Esophagus muscularis mucosa (tissue), 4 donors: ENCODE results near the gene GTSE1.

Source experiments
- EP300 ChIP-seq: sonication (generic); formaldehyde crosslinking; IDR thresholded peaks from one replicate; pipeline ENCODE4 v1.6.1; 2017; ENCODE audit warnings: antibody characterized with exemption
- POLR2A ChIP-seq: fragments of 450-650 bp; IDR thresholded peaks from one replicate; pipeline ENCODE4 v1.6.1; 2017; ENCODE audit warnings: antibody characterized with exemption, moderate library complexity, mild to moderate bottlenecking, low read depth
- POLR2AphosphoS5 ChIP-seq, 2 donors: sonication (generic); formaldehyde crosslinking; IDR thresholded peaks; one replicate each; pipeline ENCODE4 v1.6.1; 2017; ENCODE audit warnings: antibody characterized with exemption in 2 of 2
- TF ChIP-seq, protein P1 (sequence below), 3 experiments: fragments of 200-600 bp in 2 of 3; fragments of 450-650 bp in 1 of 3; sonication (generic) in 2 of 3; IDR thresholded peaks; one replicate each; pipeline ENCODE4 v1.5.1; 2017 to 2019; ENCODE audit warnings: antibody characterized with exemption in 3 of 3, mild to moderate bottlenecking in 2 of 3, moderate library complexity in 1 of 3

DNA sequence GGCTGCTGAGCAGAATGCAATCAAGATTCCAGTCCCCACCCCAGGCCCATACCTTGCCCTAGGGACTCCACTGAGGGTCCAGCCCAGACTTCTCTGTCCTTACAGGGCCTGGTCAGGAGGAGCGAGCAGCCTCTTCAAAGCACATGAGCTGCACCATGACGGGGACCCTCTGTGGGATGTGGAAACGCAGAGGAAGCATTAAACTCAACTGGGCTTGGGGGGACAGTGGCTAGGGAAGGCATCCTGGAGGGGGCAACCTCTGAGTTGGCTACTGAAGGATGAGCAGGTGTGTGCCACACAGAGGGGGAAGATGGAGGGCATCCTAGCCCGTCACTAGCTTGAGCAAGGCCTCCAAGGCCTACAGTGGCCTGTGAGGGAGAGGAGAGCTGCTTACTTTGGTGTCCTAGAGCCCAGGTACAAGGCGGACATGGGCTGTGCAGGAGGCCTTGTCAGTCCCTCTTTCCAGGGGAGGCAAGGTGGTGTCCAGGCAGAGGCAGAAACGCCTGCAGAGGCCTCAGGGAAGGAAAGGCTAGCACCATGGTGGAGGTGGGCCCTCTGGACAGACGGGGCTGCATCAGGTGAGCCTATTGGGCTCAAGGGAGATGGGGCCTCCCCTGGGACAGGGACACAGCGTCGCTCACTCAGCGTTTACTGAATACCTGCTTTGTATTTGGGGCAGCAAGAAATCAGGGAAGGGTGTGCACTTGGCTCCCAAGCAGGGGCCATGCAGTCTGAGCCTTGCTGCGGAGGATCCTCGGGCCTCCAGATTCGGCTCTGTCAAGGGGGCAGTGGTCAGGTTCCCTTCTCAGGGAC is 14.6 kb upstream of the GTSE1 start:
- TF ChIP-seq, protein P1, sequence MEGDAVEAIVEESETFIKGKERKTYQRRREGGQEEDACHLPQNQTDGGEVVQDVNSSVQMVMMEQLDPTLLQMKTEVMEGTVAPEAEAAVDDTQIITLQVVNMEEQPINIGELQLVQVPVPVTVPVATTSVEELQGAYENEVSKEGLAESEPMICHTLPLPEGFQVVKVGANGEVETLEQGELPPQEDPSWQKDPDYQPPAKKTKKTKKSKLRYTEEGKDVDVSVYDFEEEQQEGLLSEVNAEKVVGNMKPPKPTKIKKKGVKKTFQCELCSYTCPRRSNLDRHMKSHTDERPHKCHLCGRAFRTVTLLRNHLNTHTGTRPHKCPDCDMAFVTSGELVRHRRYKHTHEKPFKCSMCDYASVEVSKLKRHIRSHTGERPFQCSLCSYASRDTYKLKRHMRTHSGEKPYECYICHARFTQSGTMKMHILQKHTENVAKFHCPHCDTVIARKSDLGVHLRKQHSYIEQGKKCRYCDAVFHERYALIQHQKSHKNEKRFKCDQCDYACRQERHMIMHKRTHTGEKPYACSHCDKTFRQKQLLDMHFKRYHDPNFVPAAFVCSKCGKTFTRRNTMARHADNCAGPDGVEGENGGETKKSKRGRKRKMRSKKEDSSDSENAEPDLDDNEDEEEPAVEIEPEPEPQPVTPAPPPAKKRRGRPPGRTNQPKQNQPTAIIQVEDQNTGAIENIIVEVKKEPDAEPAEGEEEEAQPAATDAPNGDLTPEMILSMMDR (IDR thresholded peaks at IDR 0.05) = no peak
- TF ChIP-seq POLR2AphosphoS5 (IDR thresholded peaks at IDR 0.05) (no peak), POLR2A (no peak), EP300 (no peak)
